Stimulated activated CD8-positive, alpha-beta memory T cell treated with anti-CD3 and anti-CD28 coated beads, Interleukin-7, amount 100 ng/mL, for 4 hours (primary cell): Measurements from ENCODE around the gene ZNRF4.
"Not testable (repeated sequence)": the region's sequence is repeated elsewhere in the genome, so short reads cannot be mapped to it uniquely, and the experiment has no call there.

ENCODE experiments used
- DNase-seq, 2 donors: peaks; one replicate each; pipeline ENCODE4 v3.0.0-alpha.2; 2020; ENCODE audit warnings: low read depth in 2 of 2

Gene ZNRF4

DNA sequence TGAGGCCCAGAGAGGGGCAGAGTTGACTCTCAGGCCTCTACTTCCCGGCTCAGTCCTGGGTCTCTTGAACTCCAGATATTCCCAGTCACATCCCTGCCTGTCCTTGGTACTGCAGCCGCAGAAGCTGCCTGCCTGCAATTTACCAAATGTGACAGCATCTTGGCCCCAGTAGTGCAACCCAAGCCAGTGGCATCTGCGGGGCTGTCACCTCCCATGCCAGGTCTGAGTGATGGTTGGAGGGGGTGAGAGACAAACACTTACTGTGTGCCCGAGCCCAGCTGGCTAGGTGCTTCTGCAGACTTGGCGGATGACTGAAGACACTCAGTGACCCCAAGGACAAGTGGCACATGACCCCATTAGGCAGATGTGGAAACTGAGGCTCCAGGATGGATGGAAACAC lies 18.4 kb downstream of the ZNRF4 start:
- DNase-seq = no peak

DNA sequence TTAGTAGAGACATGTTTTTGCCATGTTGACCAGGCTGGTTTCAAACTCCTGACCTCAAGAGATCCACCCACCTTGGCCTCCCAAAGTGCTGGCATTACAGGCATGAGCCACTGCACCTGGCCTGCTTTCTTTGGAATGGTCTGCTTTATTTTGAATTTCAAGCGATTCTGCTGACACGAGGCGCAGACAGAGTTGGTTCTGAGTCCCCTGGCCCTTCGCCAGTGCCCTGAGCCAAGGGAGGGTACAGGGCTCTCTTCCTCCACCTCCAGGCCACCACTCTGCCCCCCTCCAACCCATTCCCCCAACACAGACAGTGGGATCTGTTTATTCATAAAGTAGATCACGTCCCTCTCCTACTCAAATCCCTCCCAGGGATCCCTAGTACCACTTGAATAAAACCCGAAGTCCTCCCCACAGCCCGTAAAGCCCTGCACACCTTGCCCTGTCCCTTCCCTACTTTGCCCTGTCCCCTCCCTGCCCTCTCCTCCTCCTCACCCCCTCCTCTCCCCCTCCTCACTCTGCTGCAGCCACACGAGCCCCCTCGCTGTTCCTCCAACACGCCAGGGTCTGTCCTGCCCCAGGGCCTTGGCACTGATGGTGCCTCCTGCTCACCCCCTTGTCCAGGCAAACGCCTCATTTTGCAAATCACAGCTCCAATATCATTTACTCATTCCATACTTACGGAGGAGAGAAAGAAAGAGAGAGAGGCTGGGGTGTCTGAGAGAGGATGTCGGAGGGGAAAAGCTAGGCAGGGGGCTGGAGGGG lies 22.4 kb downstream of the ZNRF4 start:
- DNase-seq = no peak

DNA sequence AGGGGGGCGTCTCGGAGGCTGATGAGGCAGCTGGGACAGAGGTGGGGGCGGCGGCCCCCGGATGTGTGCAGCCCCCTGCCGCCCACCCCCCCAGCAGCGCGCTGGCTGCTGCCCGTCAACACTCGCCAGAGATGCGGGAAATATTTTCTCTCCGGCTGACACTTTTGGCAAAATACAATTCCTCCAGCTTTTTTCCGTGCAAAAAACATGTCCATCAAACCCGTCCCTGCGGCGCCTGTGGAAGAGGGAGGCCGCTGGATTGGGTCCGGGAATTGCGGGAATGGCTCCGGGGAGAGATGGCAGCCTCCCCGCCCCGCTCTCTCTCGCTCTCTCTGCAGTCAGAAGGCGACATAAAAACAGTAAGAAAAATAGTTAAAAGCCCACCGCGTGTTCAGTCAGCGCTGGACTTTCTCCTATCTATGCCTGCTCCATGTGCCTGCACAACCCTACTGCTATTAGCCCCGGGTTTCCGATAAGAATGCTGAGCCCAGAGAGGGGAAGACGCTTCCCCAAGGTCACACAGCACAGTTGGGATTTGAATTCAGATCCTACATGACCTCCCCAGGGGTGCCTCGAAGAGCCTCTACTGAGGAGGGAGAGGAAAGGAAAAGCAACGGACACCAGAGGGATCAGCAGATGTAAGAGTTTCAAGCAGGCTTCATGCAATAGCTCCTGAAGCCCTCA lies 23.2 kb downstream of the ZNRF4 start:
- no peak for DNase-seq

DNA sequence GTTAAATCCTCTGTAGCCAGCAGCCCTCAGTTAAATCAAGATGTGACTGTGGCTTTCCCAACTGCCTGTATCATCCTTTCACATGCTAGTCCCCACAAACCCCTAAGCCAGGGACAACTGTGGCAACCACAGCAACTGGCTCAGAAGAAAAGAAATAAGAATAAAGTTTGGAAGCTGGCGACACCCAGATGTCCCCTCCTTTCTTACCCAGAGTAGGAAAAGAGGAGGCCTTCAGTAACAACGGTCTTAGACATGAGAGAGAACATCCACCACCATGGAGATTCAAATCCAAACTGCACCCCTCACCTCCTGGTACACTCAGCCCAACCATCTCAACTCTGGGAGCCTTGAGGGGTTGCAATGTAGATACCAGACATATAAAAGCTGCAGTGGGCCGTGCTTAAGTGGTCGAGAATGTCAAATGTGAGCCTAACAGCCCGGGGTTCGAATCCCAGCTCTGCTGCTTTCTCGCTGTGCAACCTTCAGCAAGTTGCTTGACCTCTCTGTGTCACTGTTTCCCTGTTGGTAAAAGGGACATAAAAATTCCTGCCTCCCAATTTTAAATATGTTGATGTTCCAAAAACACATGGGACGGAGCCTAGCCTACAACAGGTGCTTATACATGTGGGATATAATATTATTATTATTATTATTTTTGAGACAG lies 23.8 kb downstream of the ZNRF4 start:
- no peak for DNase-seq

DNA sequence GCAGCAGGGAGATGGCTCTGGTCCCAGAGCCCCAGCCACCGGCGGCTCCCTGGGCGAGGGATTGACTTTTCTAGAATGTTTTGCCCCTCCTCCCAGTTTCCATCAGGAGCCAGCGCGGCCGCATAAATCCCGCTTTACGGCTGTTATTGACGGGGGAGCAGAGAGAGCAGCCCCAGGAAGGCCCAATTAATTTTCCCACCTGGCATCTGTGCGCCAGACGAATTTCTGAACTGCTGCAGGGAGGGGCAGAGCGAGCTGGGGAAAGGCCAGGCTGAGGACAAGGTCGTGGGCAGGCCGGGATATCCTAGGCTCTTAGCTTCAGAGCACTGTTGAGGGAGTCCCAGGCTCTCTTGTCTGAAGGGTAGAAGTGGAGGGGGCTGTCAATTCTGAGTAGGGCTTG lies 24.7 kb downstream of the ZNRF4 start:
- no peak for DNase-seq

DNA sequence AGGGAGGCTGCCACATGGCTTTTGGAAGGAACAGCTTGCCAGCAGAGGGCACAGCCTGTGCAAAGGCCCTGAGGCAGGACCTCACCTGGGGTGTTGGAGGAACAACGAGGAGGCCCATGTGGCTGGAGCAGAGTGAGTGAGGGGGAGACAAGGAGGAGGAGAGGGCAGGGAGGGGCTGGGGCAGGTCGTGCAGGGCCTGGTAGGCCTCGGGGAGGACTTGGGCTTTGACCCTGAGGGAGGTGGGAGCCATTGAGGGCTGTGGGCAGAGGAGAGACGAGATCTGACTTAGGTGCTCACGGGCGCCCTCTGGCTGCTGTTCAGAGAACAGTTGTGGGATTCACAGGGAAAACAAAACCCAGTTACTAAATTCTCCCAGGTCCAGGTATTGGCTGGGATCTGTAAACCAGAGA lies 25.2 kb downstream of the ZNRF4 start:
- DNase-seq = no peak

DNA sequence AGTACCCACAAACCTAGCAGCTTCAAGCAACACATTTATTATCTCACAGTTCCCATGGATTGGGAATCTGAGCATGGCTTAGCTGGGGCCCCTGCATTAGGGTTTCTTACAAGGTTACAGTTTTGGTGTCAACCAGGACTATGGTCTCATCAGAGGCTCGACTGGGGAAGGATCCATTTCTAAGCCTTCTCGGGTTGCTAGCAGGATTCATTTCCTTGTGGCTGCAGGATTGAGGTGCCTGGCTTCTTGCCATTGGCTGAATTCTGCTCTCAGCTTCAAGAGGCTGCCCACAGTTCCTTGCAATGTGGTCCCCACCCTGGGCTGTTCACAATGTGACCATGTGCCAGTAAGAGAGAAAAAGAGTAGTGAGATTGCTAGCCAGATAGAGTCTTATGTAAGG lies 26.7 kb downstream of the ZNRF4 start:
- no peak for DNase-seq

DNA sequence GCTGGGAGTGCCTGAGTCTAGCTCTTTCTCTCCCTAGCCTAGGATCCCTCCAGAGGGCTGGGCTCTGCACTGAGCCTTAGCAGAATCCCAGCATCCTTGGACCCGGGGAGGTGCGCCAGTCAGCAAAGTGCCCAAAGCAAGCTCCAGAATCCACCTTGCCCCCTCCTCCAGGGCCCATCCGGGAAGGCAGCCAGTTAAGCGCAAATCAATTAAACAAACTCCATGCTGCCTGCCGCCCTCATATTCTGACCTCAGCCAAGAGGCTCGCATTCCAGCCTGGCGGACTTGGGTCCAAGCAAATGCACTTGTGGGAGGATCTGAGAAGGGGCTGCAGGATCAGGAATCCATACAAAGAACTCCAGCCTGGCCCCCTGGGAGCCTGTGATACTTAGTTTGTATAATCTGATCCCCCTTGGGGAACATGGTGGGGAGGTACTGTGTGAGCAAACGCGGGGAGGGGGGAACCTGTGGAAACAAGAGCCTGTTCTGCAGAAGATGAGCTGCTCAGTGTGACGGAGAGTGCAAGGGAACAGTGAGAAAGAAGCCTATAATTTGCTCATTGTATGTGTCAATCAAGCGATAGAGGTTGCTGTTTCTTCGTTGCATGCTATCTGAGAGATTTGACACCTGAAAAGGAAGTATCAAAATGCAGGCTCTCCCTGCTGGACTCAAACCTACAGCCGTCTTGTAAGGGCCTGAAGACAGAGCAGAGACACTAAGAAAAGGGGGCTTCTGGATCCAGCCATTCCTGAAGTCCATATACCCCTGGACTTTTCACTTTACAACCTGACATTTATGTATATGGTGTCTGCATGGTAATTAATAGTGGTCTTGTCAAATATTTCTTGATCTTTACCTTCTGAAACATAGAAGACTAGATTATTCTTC lies 29.4 kb downstream of the ZNRF4 start:
- no peak for DNase-seq

DNA sequence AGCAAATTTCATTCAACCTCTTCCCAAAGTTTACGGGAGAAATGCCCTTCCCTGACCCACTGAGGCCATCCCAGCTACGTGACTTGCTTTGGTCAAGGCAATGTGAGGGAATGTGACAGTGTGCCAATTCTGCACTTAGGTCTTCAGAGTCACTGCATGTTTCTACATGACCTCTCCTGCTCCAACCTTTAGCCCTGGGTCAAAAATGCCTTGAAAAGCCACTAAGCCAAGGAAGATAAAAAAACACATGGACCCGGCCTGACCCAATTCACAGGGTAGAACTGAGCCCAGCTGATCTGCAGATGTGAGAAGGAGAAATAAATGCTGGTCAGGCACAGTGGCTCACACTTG lies 30.0 kb downstream of the ZNRF4 start:
- DNase-seq = no peak

DNA sequence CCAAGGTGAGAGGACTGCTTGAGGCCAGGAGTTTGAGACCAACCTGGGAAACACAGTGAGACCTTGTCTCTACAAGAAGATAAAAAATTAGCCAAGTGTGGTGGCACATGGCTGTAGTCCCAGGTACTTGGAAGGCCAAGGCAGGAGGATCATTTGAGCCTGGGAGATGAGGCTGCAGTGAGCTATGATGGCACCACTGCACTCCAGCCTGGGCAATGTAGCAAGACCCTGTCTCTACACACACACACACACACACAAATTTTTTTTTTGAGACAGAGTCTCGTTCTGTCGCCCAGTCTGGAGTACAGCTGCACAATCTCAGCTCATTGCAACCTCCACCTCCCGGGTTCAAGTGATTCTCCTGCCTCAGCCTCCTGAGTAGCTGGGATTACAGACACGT lies 30.4 kb downstream of the ZNRF4 start:
- not testable (repeated sequence) for DNase-seq

DNA sequence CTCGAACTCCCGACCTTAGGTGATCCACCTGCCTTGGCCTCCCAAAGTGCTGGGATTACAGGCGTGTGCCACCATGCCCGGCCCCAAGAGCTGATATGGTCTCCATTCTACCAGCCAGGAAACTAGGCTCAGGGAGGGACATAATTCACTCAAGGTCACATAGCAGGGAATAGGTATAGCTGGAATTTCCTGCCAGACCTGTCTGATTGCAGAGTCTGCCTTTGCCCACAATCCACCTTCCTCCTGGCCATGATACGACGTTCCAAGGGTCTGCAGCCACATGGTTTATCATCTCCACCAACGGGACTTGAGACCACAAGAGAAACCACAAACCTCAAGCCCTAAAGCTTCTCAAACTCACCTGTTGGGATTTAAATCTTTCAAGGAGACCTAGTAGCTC lies 32.0 kb downstream of the ZNRF4 start:
- DNase-seq = no peak

DNA sequence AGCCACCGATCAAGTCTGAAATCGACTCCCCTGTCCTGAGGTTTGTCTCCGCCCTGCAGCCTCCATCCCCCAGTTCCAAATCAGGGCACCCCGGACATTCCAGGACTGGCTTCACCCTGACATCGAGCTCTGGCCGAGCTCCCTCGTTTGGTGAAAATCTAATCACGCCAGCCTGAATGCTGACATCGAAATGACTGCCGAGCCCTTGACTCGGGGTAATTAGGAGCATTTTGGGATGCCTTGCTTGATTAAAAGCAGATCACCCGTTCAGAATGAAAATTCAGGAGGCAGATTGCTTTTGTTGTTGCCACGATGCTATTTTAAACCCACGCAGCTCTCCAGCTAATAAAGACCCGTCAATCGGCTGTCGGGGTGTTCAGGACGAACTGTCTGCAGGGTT lies 34.3 kb downstream of the ZNRF4 start:
- no peak for DNase-seq

DNA sequence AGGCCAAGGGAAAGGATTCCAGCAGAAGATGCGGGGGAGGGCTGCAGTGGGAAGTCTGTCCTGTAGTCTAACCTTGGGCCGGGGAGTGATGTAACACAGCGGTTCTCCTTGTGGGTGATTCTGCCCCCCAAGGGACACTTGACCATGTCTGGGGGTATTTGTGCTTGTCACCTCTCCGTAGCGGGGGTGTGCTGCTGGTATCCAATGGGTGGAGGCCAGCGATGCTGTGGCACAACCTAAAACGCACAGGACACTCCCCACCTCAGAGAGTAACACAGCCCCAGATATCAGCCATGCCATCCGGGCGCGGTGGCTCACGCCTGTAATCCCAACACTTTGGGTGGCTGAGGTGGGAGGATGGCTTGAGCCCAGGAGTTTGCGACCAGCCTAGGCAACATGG lies 36.3 kb downstream of the ZNRF4 start:
- DNase-seq = no peak

DNA sequence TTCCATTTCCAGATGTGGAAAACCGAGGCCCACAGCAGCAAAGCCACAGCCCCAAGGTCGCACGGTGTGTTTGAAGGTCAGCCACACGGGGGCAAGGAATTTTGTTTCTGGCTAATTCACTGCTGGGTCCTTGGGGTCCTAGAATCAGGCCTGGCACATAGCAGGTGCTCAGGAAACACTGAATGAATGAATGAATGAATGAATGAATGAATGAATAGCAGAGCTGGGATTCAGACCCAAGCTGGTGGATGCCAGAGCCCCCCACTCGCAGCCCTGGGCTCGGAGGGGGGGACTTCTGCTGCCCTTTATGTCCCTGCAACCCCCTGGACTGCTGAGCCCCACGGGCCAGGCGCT lies 37.0 kb downstream of the ZNRF4 start:
- no peak for DNase-seq

DNA sequence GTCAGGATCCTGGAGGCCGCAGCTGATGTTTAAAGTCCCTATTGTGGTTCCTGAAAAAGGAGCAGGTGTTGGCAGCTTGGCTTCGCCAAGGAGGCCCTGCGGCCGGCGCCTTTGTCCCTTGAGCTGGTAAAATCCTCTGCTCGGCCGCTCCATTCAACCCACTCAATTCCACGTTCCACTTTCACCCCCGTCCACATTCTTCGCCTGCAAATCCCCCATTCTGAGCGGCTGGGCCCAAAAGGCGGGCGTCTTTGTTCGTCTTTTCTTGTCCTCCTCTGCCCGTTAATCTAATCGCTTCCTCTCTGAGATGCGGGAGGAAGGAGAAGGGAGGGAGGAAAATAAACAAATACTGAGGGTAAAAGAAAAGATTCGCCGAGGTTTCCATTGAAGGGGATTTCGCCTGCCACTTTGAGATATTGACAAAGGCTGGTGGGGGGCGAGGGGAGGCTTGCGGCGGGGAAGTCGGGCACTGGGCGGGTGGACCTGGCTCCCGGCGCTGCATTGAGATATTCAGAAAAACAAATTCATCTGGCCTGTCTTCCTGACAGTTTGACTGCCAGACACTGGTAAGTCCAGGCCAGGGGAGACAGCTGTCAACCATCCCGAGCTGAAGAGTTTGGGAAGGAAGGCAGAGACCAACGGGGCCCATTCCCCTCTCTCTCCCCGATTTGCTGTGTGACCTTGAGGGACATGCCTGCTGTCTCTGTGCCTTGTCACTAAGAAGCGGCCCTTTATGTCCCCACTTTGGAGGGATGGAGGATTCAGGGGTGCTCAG lies 37.6 kb downstream of the ZNRF4 start:
- DNase-seq = no peak

DNA sequence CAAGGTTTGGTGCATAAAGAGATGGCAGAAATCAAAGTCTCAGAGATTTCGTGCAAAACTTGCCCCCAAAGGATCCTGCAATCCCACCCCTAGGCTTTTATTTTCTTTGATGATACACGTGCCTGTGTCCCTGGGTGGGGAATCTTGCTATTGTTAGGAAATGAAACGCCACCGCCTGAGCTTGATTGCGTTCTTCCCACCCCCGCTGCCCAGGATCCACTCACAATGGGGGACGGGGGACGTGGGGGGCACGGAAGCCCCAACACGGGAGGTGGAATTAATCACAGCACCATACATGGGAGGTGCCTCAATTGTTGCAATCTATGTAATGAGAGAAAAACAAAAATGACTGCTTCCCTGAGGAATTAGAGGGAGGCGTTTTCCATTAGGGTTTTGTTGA lies 39.6 kb downstream of the ZNRF4 start:
- no peak for DNase-seq

DNA sequence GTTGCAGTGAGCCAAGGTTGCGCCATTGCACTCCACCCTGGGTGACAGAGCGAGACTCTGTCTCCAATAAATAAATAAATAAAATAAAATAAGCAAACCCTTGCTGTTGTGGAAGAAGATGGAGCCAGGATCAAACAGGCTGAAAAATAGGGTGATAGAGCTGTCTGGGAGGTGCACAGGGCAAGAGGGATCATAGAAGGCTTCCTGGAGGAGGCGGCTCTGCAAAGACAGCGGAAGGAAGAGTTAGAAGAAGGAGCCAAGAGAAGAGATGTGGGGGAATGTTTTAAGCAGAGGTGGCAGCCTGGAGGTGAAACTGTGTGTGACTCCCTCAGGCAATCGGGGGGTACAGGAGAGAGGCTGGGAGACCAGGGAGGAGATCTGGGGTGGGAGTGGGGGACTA lies 40.6 kb downstream of the ZNRF4 start:
- DNase-seq = no peak

DNA sequence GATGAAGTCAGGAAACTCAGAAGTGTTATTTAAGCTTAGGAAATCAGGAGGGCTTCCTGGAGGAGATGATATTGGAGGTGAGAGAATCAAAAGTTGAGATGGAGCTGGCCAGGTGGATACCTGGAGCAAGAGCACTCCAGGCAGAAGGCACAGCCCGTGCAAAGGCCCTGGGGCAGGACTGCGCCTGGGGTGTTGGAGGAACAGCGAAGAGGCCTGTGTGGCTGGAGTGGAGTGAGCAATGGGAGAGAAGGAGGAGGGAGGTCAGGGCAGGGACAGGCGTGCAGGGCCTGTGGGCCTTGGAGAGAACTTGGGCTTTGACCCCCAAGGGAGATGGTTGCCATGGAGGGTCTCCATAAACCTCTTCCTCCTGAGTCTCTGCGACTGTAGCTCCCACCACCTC lies 42.1 kb downstream of the ZNRF4 start:
- DNase-seq = no peak

DNA sequence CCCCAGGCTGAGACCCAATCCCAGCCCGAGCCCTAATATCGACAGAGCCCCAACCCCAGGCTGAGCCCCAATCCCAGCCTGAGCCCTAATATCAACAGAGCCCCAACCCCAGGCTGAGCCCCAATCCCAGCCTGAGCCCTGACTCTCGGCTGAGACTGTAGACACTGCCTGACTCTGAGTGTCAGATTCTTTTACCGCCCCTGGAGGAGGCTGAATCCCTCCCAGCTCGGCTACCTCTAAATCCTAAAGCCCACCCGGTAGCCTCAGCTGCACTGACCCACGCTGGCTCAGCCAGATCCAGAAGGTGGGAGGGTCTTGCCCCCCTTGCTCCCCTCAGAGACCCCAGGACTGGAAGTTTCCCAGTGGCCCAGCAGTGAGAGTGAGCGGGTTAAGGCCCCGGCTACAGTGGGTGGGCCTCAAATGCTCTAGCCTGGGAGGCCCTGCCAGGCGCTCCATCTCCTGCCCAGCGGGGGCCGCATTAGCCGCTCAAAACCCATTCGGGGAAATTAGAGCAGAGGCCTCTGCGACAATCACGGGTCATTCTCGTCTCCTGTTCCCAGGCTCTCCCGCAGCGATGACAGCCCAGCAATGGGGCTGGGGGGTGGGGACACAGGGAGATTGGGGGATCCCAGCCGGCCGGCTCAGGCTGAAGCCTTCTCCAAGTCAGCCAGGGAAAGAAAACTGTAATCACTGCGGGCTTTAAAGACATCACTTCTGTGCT lies 43.8 kb downstream of the ZNRF4 start:
- no peak for DNase-seq

DNA sequence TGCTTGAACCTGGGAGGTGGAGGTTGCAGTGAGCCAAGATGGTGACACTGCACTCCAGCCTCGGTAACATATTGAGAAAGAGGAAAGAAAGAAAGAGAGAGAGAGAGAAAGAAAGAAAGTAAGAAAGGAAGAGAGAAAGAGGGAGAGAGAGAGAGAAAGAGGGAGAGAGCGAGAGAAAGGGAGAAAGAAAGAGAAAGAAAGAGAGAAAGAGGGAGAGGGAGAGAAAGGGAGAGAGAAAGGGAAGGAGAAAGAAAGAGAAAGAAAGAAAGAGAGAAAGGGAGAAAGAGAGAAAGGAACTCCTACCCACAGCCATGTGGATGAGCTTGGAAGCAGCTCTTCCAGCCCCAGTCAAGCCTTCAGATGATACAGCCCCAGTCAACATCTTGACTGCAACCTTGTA lies 46.7 kb downstream of the ZNRF4 start:
- DNase-seq = no peak

DNA sequence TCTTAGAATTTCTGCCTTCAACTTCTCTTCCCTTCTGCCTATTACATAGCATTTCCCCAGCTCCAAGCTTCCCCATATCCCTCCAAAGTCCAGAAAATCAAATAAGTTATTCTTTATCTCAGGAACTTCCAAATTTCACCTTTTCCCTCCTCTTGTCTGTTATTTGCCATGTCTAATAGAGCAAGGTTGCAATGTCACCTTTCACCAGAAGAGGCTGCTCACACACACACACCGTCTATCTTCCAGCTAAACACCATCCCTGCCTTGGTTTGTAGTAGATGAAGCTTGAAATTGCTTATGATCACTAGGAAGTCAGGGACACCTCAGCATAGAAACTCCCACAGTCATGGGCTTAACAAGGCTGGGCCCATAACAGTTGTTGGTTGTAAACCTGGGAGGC lies 48.4 kb downstream of the ZNRF4 start:
- DNase-seq = no peak
